Activated T-cell treated with anti-CD3 and anti-CD28 coated beads, Interleukin-2, amount 50 U/mL, for 72 hours (primary cell): ENCODE results near the gene ZNF133. TPM values are rescaled to one million over a fixed set of nuclear protein-coding genes. Genes with fewer than 3 reads are reported as not detected.
"Not testable (repeated sequence)": the region's sequence is repeated elsewhere in the genome, so short reads cannot be mapped to it uniquely, and the experiment has no call there.

Experiments
- ATAC-seq, 2 donors: fragments of 150-1000 bp; cut with Tn5 transposase; replicated peaks in 1 of 2; 2 replicates each; pipeline ENCODE4 v1.10.0; 2021; ENCODE audit warnings: moderate library complexity in 2 of 2, mild to moderate bottlenecking in 1 of 2
- DNase-seq, 2 donors: peaks; one replicate each; pipeline ENCODE4 v3.0.0; 2021 to 2022; ENCODE audit warnings: mixed read lengths in 1 of 2
- H3K27ac Mint-ChIP-seq: one replicate; pipeline ENCODE4 v1.8.0; 2022; ENCODE audit warnings: mild to moderate bottlenecking, moderate library complexity, mixed read lengths
- H3K27me3 Mint-ChIP-seq: one replicate; pipeline ENCODE4 v1.8.0; 2022; ENCODE audit warnings: low read depth, mixed read lengths
- H3K36me3 Mint-ChIP-seq, 2 donors: one replicate each; pipeline ENCODE4 v1.8.0; 2022; ENCODE audit warnings: mixed read lengths in 2 of 2, mild to moderate bottlenecking in 1 of 2; ENCODE audit not compliant: insufficient read depth in 2 of 2
- H3K4me1 Mint-ChIP-seq: one replicate; pipeline ENCODE4 v1.8.0; 2022; ENCODE audit warnings: low read depth, mixed read lengths
- H3K4me3 Mint-ChIP-seq, 2 donors: one replicate each; pipeline ENCODE4 v1.8.0; 2022; ENCODE audit warnings: mild to moderate bottlenecking in 2 of 2, mixed read lengths in 2 of 2, moderate library complexity in 2 of 2
- H3K9me3 Mint-ChIP-seq, 2 donors: one replicate each; pipeline ENCODE4 v1.8.0; 2022; ENCODE audit warnings: mixed read lengths in 2 of 2
- total RNA-seq, 2 donors: library from RNA; stranded (reverse); gene quantifications; one replicate each; pipeline ENCODE4 v1.2.3, GENCODE V29; 2022

Gene ZNF133
- 10 to 100 TPM; 10.9 to 12.5 TPM for total RNA-seq

DNA sequence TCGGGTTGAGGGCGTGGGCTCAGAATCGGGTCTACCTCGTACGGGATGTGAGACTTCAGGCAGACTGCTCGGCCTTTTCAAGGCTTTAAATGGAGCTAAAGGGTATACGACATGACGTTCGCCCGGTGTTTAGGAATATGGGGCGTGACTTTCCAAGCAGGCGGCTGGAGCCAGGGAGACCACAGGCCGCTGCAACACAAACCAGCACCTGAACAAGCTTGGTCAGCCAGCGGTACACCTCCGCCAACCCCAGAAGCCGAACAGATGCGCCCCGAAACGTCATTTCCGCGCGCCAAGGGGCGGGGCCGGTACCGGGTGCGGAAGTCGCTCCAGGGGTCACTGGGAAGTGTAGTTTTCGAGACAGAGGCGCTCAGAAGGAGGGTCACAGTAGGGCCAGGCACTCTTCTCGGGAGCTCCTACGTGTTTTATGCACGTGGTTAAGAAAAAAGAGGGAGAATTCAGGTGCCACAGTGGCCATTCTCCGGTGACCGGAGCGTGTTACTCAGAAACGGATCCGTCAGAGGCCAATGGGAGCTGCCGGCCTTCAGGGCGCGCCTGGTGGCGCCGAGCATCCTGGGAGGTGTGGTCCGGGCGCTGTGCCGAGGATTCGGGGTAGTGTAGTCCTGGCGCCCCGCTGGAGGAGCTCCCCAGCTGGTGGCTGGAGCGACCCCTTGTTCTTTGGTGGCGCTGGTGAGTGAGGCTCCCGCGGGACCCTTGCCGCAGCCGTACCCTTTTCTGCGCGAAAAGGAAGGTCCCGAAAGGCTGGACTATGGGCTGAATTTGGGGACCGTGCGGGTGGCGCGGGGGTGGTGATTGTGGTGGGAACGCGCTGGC lies at the start of gene ZNF133:
Gene ZNF133, plus strand, starts transcription at position 613 of the 834 bp plus-strand sequence. CDS start 17,160 bp downstream, outside the sequence.
- H3K4me1 Mint-ChIP-seq, result peaks cover 26% of the 10 kb centered on the region

DNA sequence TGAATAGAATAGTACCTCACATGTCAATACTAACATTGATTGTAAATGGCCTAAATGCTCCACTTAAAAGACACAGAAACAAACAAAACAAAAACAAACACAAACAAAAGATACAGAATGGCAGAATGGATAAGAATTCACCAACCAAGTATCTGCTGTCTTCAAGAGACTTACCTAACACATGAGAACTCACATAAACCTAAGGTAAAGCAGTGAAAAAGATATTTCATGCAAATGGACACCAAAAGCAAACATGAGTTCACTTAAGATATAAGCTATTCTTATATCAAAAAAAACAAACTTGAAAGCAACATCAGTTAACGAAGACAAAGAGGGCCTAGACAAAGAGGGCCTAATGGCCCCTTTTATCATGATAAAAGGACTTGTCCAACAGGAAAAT lies 47.3 kb upstream of the ZNF133 start:
- Mint-ChIP-seq H3K27ac (no peak overlapping the region), H3K36me3 (peaks cover 0 to 2% of the 10 kb centered on the region in 2 donors), H3K4me1 (no peaks in the 10 kb centered on the region), H3K27me3 (peaks cover 21% of the 10 kb centered on the region), H3K9me3 (peaks cover 0 to 3% of the 10 kb centered on the region in 2 donors), H3K4me3 (no peak overlapping the region)
- DNase-seq (no peak), ATAC-seq (no peak)

More for the DNA sequence above, at the start of gene ZNF133:
- DNase-seq (peak; percentile 95 to 98), ATAC-seq (peak; percentile 97)
- H3K36me3 Mint-ChIP-seq, result peaks cover 21 to 29% of the 10 kb centered on the region in 2 donors
- peak within 1 kb of the TSS; percentile 94 to 99 for H3K4me3 Mint-ChIP-seq
- H3K27me3 Mint-ChIP-seq, result peaks cover 29% of the 10 kb centered on the region
- peak within 1 kb of the TSS; percentile 97 for H3K27ac Mint-ChIP-seq
- H3K9me3 Mint-ChIP-seq, result peaks cover 8% of the 10 kb centered on the region in 2 donors

DNA sequence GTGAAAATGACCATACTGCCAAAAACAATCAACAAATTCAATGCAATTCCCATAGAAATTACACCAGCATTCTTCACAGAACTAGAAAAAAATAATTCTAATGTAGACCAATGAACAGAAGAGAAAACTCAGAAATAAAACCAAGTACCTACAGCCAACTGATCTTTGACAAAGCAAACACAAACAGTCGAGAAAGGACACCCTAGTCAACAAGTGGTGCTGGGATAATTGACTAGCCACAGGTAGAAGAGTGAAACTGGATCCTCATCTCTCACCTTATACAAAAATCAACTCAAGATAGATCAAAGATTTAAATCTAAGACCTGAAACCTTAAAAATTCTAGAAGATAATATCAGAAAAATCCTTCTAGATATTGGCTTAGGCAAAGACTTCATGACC lies 44.5 kb upstream of the ZNF133 start:
- Mint-ChIP-seq H3K4me3 (no peak overlapping the region), H3K9me3 (peaks cover 0 to 5% of the 10 kb centered on the region in 2 donors), H3K27me3 (peaks cover 30% of the 10 kb centered on the region), H3K27ac (peak overlapping the region; percentile 58), H3K4me1 (no peaks in the 10 kb centered on the region), H3K36me3 (peaks cover 0 to 2% of the 10 kb centered on the region in 2 donors)
- ATAC-seq (no peak), DNase-seq (no peak)

DNA sequence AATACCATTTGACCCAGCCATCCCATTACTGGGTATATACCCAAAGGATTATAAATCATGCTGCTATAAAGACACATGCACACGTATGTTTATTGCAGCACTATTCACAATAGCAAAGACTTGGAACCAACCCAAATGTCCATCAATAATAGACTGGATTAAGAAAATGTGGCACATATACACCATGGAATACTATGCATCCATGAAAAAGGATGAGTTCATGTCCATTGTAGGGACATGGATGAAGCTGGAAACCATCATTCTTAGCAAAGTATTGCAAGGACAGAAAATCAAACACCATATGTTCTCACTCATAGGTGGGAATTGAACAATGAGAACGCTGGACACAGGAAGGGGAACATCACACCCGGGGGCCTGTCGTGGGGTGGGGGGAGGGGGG lies 39.8 kb upstream of the ZNF133 start:
- not testable (repeated sequence) for H3K36me3 Mint-ChIP-seq, H3K27ac Mint-ChIP-seq, H3K27me3 Mint-ChIP-seq, H3K9me3 Mint-ChIP-seq, H3K4me1 Mint-ChIP-seq, DNase-seq, H3K4me3 Mint-ChIP-seq, ATAC-seq

DNA sequence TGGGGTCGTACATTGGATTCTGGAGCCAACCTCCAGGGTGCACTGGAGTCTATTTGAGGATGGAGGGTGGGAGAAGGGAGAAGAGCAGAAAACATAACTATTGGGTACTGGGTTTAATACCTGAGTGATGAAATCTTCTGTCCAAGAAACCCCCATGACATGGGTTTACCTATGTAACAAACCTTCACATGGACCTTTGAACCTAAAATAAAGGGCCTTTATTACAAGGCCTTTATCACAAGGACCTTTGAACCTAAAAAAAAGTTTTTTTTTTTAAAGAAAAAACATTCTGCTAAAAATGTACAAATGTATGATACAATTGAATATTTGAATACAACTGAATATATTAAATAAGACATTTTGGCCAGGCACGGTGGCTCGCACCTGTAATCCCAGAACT lies 38.1 kb upstream of the ZNF133 start:
- Mint-ChIP-seq H3K27me3 (peaks cover 16% of the 10 kb centered on the region), H3K4me3 (no peak overlapping the region), H3K9me3 (peaks cover 0 to 2% of the 10 kb centered on the region in 2 donors), H3K27ac (no peak overlapping the region), H3K4me1 (no peaks in the 10 kb centered on the region), H3K36me3 (no peaks in the 10 kb centered on the region)
- ATAC-seq (no peak), DNase-seq (no peak)

DNA sequence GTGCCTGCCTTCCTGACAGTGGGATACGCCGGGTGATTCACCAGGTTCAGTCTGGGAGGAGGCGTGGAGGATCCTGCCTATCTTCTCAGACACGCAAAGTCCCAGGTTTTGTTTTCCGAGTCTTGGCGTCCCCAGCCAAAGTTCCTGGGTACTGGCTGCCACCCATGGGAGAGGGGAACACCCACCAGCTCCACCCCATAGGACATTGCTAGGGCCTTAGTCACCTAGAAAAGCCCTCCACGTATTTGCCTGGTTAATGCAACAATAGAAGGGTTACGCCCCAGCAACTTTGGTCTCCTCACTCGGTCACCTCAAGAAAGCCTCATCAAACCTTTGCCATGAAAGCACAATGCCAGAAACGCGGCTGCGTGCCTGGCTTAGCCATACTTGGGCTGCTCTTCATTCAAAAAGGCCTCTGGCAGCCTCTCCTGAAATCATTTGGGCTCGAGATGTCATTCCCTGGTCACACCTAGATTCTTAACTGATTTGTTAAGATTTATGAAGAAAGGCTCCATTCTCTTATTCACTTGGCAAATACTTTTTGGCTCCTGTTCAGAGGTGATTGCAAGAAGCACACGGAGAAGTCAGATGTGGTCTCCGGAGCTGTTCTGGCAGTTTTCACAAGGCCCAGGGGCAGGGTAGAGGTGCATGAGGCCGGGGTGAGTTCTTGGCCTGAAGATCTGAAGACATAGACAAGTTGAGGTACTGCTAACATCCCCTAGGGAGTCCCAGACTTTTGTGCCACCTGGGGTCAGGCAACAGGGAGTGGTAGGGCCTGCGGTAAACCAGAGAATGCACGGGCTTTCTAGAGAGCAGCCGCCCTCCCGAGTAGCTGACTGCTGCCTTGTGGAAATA lies 35.5 kb upstream of the ZNF133 start:
- no peak overlapping the region for H3K4me3 Mint-ChIP-seq
- H3K9me3 Mint-ChIP-seq, result no peaks in the 10 kb centered on the region
- H3K27ac Mint-ChIP-seq, result no peak overlapping the region
- no peaks in the 10 kb centered on the region for H3K36me3 Mint-ChIP-seq
- peaks cover 7% of the 10 kb centered on the region for H3K27me3 Mint-ChIP-seq
- no peaks in the 10 kb centered on the region for H3K4me1 Mint-ChIP-seq
- DNase-seq, result no peak
- ATAC-seq, result no peak

DNA sequence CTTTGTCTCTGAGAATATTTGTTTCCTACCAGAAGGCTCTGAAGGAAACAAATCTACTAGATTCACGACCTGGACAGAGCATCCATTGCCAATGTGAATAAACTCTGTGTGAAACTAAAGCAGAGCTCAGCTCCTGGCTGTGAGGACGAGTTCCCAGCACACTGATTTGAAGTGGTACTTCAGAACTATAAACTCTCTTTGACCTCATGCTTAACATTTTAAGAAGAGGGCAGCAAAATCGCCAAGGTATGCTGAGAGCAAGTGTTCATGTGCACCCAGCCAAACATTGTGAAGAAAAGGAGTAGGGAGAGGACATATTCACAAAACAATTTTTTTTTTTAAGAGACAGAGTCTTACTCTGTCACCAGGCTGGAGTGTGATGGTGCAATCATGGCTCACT lies 33.7 kb upstream of the ZNF133 start:
- ATAC-seq (no peak), DNase-seq (no peak)
- Mint-ChIP-seq H3K4me1 (no peaks in the 10 kb centered on the region), H3K9me3 (no peaks in the 10 kb centered on the region), H3K27ac (no peak overlapping the region), H3K36me3 (no peaks in the 10 kb centered on the region), H3K4me3 (no peak overlapping the region), H3K27me3 (peaks cover 7% of the 10 kb centered on the region)

DNA sequence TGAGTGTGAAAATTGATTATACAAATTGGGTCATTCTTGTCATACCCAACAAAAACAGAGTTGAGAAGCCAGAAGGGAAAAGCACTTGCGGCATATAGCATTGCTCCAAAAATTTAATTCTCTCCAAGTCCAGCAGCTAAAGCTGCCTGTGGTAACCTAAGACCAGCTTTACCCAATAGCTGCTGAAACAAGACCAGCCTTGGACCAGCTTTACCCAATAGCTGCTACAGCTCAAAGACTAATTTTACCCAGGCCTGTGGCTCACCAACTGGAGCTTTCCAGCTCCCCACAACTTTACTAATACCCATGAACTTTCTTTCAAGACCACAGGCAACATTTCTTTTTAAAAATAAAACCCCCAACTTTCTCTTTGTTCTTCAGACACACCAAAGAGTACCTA lies 32.8 kb upstream of the ZNF133 start:
- H3K27ac Mint-ChIP-seq, result no peak overlapping the region
- H3K9me3 Mint-ChIP-seq, result no peaks in the 10 kb centered on the region
- no peaks in the 10 kb centered on the region for H3K4me1 Mint-ChIP-seq
- DNase-seq (no peak), ATAC-seq (no peak)
- no peaks in the 10 kb centered on the region for H3K36me3 Mint-ChIP-seq
- peaks cover 7% of the 10 kb centered on the region for H3K27me3 Mint-ChIP-seq
- H3K4me3 Mint-ChIP-seq, result no peak overlapping the region

DNA sequence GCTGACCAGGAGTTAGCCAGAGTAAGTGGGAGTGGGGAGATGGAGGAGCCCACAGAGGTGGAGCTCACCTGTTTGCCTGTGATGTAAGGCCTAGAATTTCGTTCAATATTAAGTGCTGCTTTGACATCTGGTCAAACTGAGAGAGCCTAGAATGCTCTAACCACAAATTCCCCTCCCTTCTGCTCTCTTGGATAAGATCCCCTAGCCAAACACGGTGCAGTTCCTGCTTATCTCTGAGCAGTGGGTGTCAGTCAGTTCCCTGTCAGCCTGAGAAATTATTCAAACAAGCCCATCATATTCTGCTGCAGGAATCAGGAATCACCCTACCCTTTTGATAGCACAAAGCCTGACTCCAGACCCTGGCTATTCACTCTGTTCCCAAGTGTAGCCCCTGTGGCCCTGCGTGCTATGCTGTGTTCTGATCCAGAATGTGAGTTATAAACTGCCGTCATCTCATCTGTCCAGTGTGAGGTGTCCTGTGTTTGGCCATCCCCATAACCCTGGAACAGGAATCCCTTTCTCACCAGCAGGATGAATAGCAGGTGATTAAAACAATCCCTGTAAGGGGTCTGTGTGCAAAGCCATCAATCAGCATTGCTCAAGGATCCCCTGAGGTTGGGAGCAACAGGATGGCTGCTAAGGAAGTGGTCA lies 31.8 kb upstream of the ZNF133 start:
- ATAC-seq, result no peak
- no peak overlapping the region for H3K4me3 Mint-ChIP-seq
- H3K36me3 Mint-ChIP-seq, result no peaks in the 10 kb centered on the region
- H3K4me1 Mint-ChIP-seq, result no peaks in the 10 kb centered on the region
- H3K27me3 Mint-ChIP-seq, result peaks cover 7% of the 10 kb centered on the region
- DNase-seq, result no peak
- no peak overlapping the region for H3K27ac Mint-ChIP-seq
- H3K9me3 Mint-ChIP-seq, result no peaks in the 10 kb centered on the region

DNA sequence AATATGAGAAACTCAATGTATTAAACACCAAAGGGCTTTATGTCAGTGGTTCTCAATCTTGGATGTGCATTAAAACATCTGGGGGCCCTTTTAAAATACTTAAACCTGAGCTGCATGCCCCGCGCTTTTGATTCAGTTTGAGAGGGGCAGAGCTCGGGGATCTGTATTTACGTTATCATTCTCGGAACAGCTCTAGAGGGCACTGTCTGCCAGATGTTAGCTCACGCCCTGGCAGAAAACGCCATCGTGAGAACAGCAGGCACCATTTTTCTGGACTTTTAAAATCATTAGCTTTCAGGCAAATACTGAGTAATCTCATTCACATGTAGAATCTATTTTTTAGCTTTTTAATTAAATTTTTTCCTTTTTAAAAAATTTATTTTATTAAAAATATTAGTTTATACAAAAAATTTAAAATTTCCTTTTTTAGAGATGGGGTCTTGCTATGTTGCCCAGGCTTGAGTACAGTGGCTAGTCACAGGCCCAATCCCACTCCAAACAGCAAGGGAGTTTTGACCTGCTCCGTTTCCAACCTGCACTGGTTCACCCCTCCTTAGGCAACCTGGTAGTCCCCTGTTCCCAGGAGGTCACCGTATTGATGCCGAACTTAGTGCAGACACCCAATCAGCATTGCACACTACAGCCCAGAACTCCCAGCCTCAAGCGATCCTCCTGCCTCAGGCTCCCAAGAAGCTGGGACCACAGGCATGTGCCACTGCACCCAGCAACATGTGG lies 30.0 kb upstream of the ZNF133 start:
- ATAC-seq, result no peak

DNA sequence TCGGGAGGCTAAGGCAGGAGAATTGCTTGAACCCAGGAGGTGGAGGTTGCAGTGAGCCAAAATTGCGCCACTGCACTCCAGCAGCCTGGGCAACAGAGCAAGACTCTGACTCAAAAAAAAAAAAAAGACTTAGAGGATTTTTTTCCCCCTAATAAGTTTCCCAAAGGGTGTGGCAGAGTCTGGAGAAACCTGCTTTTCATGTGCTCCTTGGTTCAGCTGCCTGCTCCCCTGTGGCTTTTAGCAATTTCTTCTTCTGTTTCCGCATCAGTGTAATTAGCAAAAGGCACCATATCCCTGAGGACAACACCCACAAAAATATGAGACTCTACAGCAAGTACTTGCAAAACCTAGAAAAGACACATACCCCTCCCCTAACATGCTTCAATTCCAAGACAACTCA lies 28.6 kb upstream of the ZNF133 start:
- Mint-ChIP-seq H3K36me3 (no peaks in the 10 kb centered on the region), H3K27me3 (no peaks in the 10 kb centered on the region), H3K4me1 (no peaks in the 10 kb centered on the region), H3K9me3 (no peaks in the 10 kb centered on the region), H3K27ac (no peak overlapping the region), H3K4me3 (no peak overlapping the region)
- ATAC-seq (no peak), DNase-seq (no peak)

More for the DNA sequence above, 30.0 kb upstream of the ZNF133 start:
- DNase-seq, result no peak
- Mint-ChIP-seq H3K27me3 (peaks cover 7% of the 10 kb centered on the region), H3K36me3 (no peaks in the 10 kb centered on the region), H3K9me3 (no peaks in the 10 kb centered on the region), H3K27ac (no peak overlapping the region), H3K4me1 (no peaks in the 10 kb centered on the region), H3K4me3 (no peak overlapping the region)

DNA sequence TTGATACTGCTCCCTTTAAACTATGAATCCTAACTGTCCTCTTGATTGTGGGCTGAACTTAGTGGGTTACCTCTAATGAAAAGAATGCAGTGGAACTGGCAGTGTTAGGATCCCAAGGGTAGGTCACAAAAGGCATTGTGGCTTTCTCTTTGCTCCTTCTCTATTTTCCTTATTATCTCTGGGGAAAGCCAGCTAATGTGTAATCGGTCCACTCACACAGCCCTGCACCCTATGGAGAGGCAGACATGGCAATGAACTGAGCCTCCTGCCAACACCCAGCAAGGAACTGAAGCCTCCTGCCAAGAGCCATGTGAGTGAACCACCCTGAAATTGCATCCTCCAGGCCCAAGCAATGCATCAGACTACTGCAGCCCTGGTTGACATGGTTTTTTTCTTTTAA lies 24.6 kb upstream of the ZNF133 start:
- no peak for DNase-seq
- Mint-ChIP-seq H3K9me3 (no peaks in the 10 kb centered on the region), H3K27ac (no peak overlapping the region), H3K4me3 (no peak overlapping the region), H3K27me3 (no peaks in the 10 kb centered on the region), H3K36me3 (no peaks in the 10 kb centered on the region), H3K4me1 (no peaks in the 10 kb centered on the region)
- ATAC-seq, result no peak
